CD14-positive monocyte (primary cell): ENCODE measurements around the gene AJAP1. TPM values are rescaled to one million over a fixed set of nuclear protein-coding genes. Genes with fewer than 3 reads are reported as not detected.

Source experiments
- DNase-seq, 3 donors: peaks; one replicate each; pipeline ENCODE4 v3.0.0-alpha.2; 2011 to 2022
- H2AFZ ChIP-seq: 2 replicates; pipeline ENCODE4 v1.6.0; 2012; ENCODE audit warnings: mild to moderate bottlenecking, low read depth, low read length, inconsistent platforms; ENCODE audit not compliant: insufficient read depth, poor library complexity, severe bottlenecking
- H3K27ac ChIP-seq, 2 donors: 1 replicate in 1 of 2; 2 replicates in 1 of 2; pipeline ENCODE4 v1.5.1; 2012 to 2013; ENCODE audit warnings: low read length in 2 of 2, control low read depth in 1 of 2, inconsistent platforms in 1 of 2, low read depth in 1 of 2, mild to moderate bottlenecking in 1 of 2
- H3K27me3 ChIP-seq, 2 donors: one replicate each; pipeline versions ENCODE4 v1.6.0 to v1.6.1; 2011 to 2013; ENCODE audit warnings: low read length in 2 of 2; ENCODE audit not compliant: control insufficient read depth in 2 of 2, insufficient read depth in 2 of 2
- H3K36me3 ChIP-seq, 2 donors: replicated peaks in 1 of 2; 1 replicate in 1 of 2; 2 replicates in 1 of 2; pipeline versions ENCODE4 v1.5.1 to v1.6.1; 2012 to 2013; ENCODE audit warnings: low read length in 2 of 2, control low read depth in 1 of 2, inconsistent platforms in 1 of 2, mild to moderate bottlenecking in 1 of 2; ENCODE audit not compliant: insufficient read depth in 2 of 2, control insufficient read depth in 1 of 2
- H3K4me1 ChIP-seq, 2 donors: 1 replicate in 1 of 2; 2 replicates in 1 of 2; pipeline versions ENCODE4 v1.5.1 to v1.6.1; 2012 to 2013; ENCODE audit warnings: low read length in 2 of 2, control low read depth in 1 of 2, inconsistent platforms in 1 of 2, mild to moderate bottlenecking in 1 of 2, moderate library complexity in 1 of 2; ENCODE audit not compliant: insufficient read depth in 2 of 2, control insufficient read depth in 1 of 2
- H3K4me2 ChIP-seq: replicated peaks from 2 replicates; pipeline ENCODE3; 2012; ENCODE audit warnings: low read length, moderate library complexity, mild to moderate bottlenecking; ENCODE audit not compliant: poor library complexity, severe bottlenecking; ENCODE audit errors: extremely low read depth
- H3K4me3 ChIP-seq, 3 experiments: fragments of 200-600 bp in 1 of 3; sonication (generic) in 1 of 3; replicated peaks in 1 of 3; 1 replicate in 2 of 3; 2 replicates in 1 of 3; pipeline ENCODE4 v1.5.1; 2011 to 2013; ENCODE audit warnings: low read length in 3 of 3, mild to moderate bottlenecking in 3 of 3, control low read depth in 2 of 3, low read depth in 2 of 3, inconsistent platforms in 1 of 3, moderate library complexity in 1 of 3
- H3K79me2 ChIP-seq: 2 replicates; pipeline ENCODE4 v1.6.0; 2012; ENCODE audit warnings: mild to moderate bottlenecking, control low read depth, inconsistent platforms, low read length, moderate library complexity; ENCODE audit not compliant: insufficient read depth
- H3K9ac ChIP-seq: 2 replicates; pipeline ENCODE4 v1.6.0; 2017; ENCODE audit warnings: low read length, mild to moderate bottlenecking; ENCODE audit not compliant: insufficient read depth, poor library complexity, severe bottlenecking
- H3K9me3 ChIP-seq, 2 donors: replicated peaks in 1 of 2; 1 replicate in 1 of 2; 2 replicates in 1 of 2; pipeline versions ENCODE4 v1.5.1 to v1.6.1; 2012 to 2013; ENCODE audit warnings: low read length in 2 of 2, control low read depth in 1 of 2; ENCODE audit not compliant: control insufficient read depth in 1 of 2, insufficient read depth in 1 of 2
- H4K20me1 ChIP-seq: 2 replicates; pipeline ENCODE4 v1.6.0; 2012; ENCODE audit warnings: mild to moderate bottlenecking, low read length, control low read depth, moderate library complexity; ENCODE audit not compliant: insufficient read depth
- H3K27ac Mint-ChIP-seq, 7 donors: one replicate each; pipeline ENCODE4 v1.8.0; 2020; ENCODE audit warnings: mild to moderate bottlenecking in 7 of 7, mixed read lengths in 7 of 7, moderate library complexity in 6 of 7, inconsistent platforms in 2 of 7
- H3K27me3 Mint-ChIP-seq, 3 donors: one replicate each; pipeline ENCODE4 v1.8.0; 2021 to 2022; ENCODE audit warnings: low read depth in 3 of 3, mild to moderate bottlenecking in 3 of 3, mixed read lengths in 3 of 3, moderate library complexity in 3 of 3, inconsistent platforms in 1 of 3
- H3K36me3 Mint-ChIP-seq, 2 donors: one replicate each; pipeline ENCODE4 v1.8.0; 2020; ENCODE audit warnings: mixed read lengths in 2 of 2, inconsistent platforms in 1 of 2, mild to moderate bottlenecking in 1 of 2
- H3K4me1 Mint-ChIP-seq: one replicate; pipeline ENCODE4 v1.8.0; 2020; ENCODE audit warnings: mild to moderate bottlenecking, mixed read lengths
- H3K4me3 Mint-ChIP-seq, 2 donors: one replicate each; pipeline ENCODE4 v1.8.0; 2020; ENCODE audit warnings: mild to moderate bottlenecking in 2 of 2, mixed read lengths in 2 of 2, moderate library complexity in 1 of 2
- H3K9me3 Mint-ChIP-seq, 7 donors: one replicate each; pipeline ENCODE4 v1.8.0; 2020 to 2022; ENCODE audit warnings: mixed read lengths in 7 of 7, mild to moderate bottlenecking in 6 of 7, moderate library complexity in 6 of 7, inconsistent platforms in 2 of 7
- CTCF ChIP-seq: fragments of 200-600 bp; IDR thresholded peaks from one replicate; pipeline ENCODE4 v1.8.0; 2022; ENCODE audit warnings: antibody characterized with exemption, mild to moderate bottlenecking
- WGBS: methylation state at CpG from one replicate; pipeline ENCODE4 v1.1.5; 2013; ENCODE audit warnings: missing lambda C conversion rate; ENCODE audit not compliant: insufficient coverage; 5-methylcytosine and 5-hydroxymethylcytosine counted together
- intact Hi-C, 2 donors: fragments of 100-400 bp; cut with micrococcal nuclease; formaldehyde crosslinking; loops; one replicate each; pipeline versions ENCODE4 v1.15.0 to v1.15.1; 2023
- polyA plus RNA-seq, 3 donors: library from polyadenylated mRNA; depleted of rRNA in 1 of 3; unstranded in 2 of 3; stranded (reverse) in 1 of 3; fragments of 300-500 nt in 2 of 3; fragments of >200 nt in 1 of 3; fragmentation: Illumina TruSeq in 2 of 3; gene quantifications; 1 replicate in 2 of 3; 2 replicates in 1 of 3; pipeline ENCODE4 v1.2.3, GENCODE V29; 2012 to 2021

AJAP1 gene
- polyA plus RNA-seq, 3 donors: not detected

- H3K4me3 Mint-ChIP-seq: no peak overlapping the region
- no peaks in the 10 kb centered on the region for H3K36me3 Mint-ChIP-seq
- no peaks in the 10 kb centered on the region for H3K4me1 Mint-ChIP-seq
- no peak for TF ChIP-seq CTCF
- H3K4me1 ChIP-seq: no peaks in the 10 kb centered on the region
- no peaks in the 10 kb centered on the region for H3K79me2 ChIP-seq
- no peak overlapping the region for H2AFZ ChIP-seq
- no peaks in the 10 kb centered on the region for H3K36me3 ChIP-seq
- H3K27ac Mint-ChIP-seq: no peak overlapping the region
- no peak overlapping the region for H3K4me3 ChIP-seq
- H3K27me3 Mint-ChIP-seq: peaks cover 5 to 10% (median 9%) of the 10 kb centered on the region in 3 donors
- no peaks in the 10 kb centered on the region for H4K20me1 ChIP-seq
- H3K27me3 ChIP-seq: no peaks in the 10 kb centered on the region
- WGBS: 93% methylated on average over 8 of the region's 9 CpGs
- no peak for DNase-seq
- no peak overlapping the region for H3K27ac ChIP-seq
- H3K9ac ChIP-seq: no peak overlapping the region
- peaks cover 5 to 26% (median 12%) of the 10 kb centered on the region in 7 donors for H3K9me3 Mint-ChIP-seq
- H3K9me3 ChIP-seq: peaks cover 0 to 27% of the 10 kb centered on the region in 2 donors
- H3K4me2 ChIP-seq: no peak overlapping the region
- intact Hi-C loops: no loop called here
These were observed 26.6 kb downstream of the AJAP1 start for GRCh38 chr1:4681026-4681425.

- Histone ChIP-seq H3K4me3 (no peak overlapping the region), H3K27me3 (no peaks in the 10 kb centered on the region), H3K4me2 (no peak overlapping the region), H3K79me2 (no peaks in the 10 kb centered on the region), H3K36me3 (no peaks in the 10 kb centered on the region), H3K9me3 (peaks cover 0 to 24% of the 10 kb centered on the region in 2 donors), H3K4me1 (no peaks in the 10 kb centered on the region), H2AFZ (no peak overlapping the region), H3K27ac (no peak overlapping the region), H3K9ac (no peak overlapping the region), H4K20me1 (no peaks in the 10 kb centered on the region)
- WGBS: no CpG with 5 or more reads among the region's 2 CpGs
- Mint-ChIP-seq H3K9me3 (peaks cover 0 to 22% (median 12%) of the 10 kb centered on the region in 7 donors), H3K27ac (no peak overlapping the region), H3K27me3 (peaks cover 4 to 9% (median 5%) of the 10 kb centered on the region in 3 donors), H3K4me1 (no peaks in the 10 kb centered on the region), H3K4me3 (no peak overlapping the region), H3K36me3 (no peaks in the 10 kb centered on the region)
- intact Hi-C loops: no loop called here
- no peak for TF ChIP-seq CTCF
- no peak for DNase-seq
These were observed 28.3 kb downstream of the AJAP1 start for GRCh38 chr1:4682607-4683220.
